Cardiac muscle cell (in vitro differentiated cells and primary cell): ENCODE measurements around the gene BABAM1. TPM values are rescaled to one million over a fixed set of nuclear protein-coding genes. Genes with fewer than 3 reads are reported as not detected.

Source experiments
- DNase-seq, 2 donors: peaks; one replicate each; pipeline versions ENCODE4 v3.0.0 to v3.0.0-alpha.2; 2010 to 2017; ENCODE audit warnings: low read depth in 1 of 2, low spot score in 1 of 2
- H3K27ac ChIP-seq: fragments of 200-600 bp; sonication (generic); 2 replicates; pipeline ENCODE4 v1.5.1; 2016
- H3K27me3 ChIP-seq: fragments of 200-600 bp; sonication (generic); 2 replicates; pipeline ENCODE4 v1.6.0; 2016; ENCODE audit warnings: control low read depth
- H3K36me3 ChIP-seq: fragments of 200-600 bp; sonication (generic); 2 replicates; pipeline ENCODE4 v1.5.1; 2016; ENCODE audit warnings: control low read depth
- H3K4me1 ChIP-seq: fragments of 200-600 bp; sonication (generic); 2 replicates; pipeline ENCODE4 v1.8.1; 2017; ENCODE audit warnings: low read depth, mild to moderate bottlenecking, mixed run types
- H3K4me3 ChIP-seq: fragments of 200-600 bp; sonication (generic); 2 replicates; pipeline ENCODE4 v1.5.1; 2016; ENCODE audit warnings: mild to moderate bottlenecking
- H3K9me3 ChIP-seq: fragments of 200-600 bp; sonication (generic); 2 replicates; pipeline ENCODE4 v1.5.1; 2017; ENCODE audit warnings: low read depth, mild to moderate bottlenecking, control low read depth
- CTCF ChIP-seq: IDR thresholded peaks from 2 replicates; pipeline ENCODE4 v1.5.1; 2012; ENCODE audit warnings: low read depth, mild to moderate bottlenecking, low read length
- polyA plus RNA-seq: library from polyadenylated mRNA; unstranded; fragments of >200 nt; fragmentation: Nextera tagmentation; extraction: Ambion mirVana; gene quantifications from 2 replicates; pipeline ENCODE4 v1.2.1, GENCODE V29; 2016
- total RNA-seq: library from RNA; depleted of rRNA; stranded (reverse); fragments of >200 nt; gene quantifications from 2 replicates; pipeline ENCODE4 v1.2.3, GENCODE V29; 2016

The BABAM1 gene
- total and polyA plus RNA-seq, 2 experiments from 2014 or later = 136 to 141 TPM

DNA sequence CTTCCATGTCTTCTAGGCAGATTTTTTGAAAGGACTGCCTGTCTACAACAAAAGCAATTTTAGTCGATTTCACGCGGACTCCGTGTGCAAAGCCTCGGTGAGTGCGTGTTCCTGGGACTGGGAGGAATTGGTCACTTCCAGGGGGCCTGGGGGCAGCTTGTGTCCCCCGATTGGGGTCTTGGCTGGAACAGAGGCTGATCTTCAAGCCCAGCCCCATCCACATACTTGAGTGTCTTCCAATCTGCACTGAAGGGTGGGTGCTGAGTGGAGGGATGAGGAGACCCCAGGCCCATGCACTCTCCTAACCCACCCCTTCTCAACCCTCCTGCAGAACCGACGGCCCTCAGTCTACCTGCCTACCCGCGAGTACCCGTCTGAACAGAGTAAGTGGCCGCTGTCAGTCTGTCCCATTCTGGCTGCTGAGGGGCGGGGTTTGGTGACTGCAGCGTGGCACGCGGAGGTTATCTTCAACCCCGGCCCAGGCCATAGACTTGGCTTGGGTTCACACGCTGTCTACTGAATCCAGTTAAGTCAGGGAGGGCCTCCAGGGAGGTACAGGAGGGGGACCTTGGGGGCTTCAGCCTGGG lies 46.9 kb downstream of the BABAM1 start:
- H3K36me3 ChIP-seq = peaks cover 9% of the 10 kb centered on the region
- H3K9me3 ChIP-seq = no peaks in the 10 kb centered on the region
- no peak overlapping the region for H3K27ac ChIP-seq
- H3K4me1 ChIP-seq = peaks cover 5% of the 10 kb centered on the region
- DNase-seq = no peak
- H3K27me3 ChIP-seq = no peaks in the 10 kb centered on the region
- no peak overlapping the region for H3K4me3 ChIP-seq
- no peak for TF ChIP-seq CTCF

GRCh38 chr19:17318966-17319365 lies 51.7 kb downstream of the BABAM1 start:
- H3K27ac ChIP-seq = no peak overlapping the region
- H3K4me1 ChIP-seq = no peaks in the 10 kb centered on the region
- no peaks in the 10 kb centered on the region for H3K9me3 ChIP-seq
- peaks cover 15% of the 10 kb centered on the region for H3K36me3 ChIP-seq
- H3K27me3 ChIP-seq = no peaks in the 10 kb centered on the region
- no peak for DNase-seq
- TF ChIP-seq CTCF = no peak
- H3K4me3 ChIP-seq = no peak overlapping the region

GRCh38 chr19:17319473-17320238 lies 52.4 kb downstream of the BABAM1 start:
- no peaks in the 10 kb centered on the region for H3K9me3 ChIP-seq
- H3K27me3 ChIP-seq = no peaks in the 10 kb centered on the region
- H3K27ac ChIP-seq = no peak overlapping the region
- H3K36me3 ChIP-seq = peaks cover 10% of the 10 kb centered on the region
- H3K4me3 ChIP-seq = no peak overlapping the region
- DNase-seq = no peak
- TF ChIP-seq CTCF = no peak
- no peaks in the 10 kb centered on the region for H3K4me1 ChIP-seq

- Histone ChIP-seq H3K27ac (no peak overlapping the region), H3K9me3 (no peaks in the 10 kb centered on the region), H3K4me3 (no peak overlapping the region), H3K4me1 (no peaks in the 10 kb centered on the region), H3K27me3 (no peaks in the 10 kb centered on the region), H3K36me3 (peaks cover 8% of the 10 kb centered on the region)
- no peak for TF ChIP-seq CTCF
- DNase-seq = no peak
Observed at GRCh38 chr19:17320435-17320834, 53.2 kb downstream of the BABAM1 start.

DNA sequence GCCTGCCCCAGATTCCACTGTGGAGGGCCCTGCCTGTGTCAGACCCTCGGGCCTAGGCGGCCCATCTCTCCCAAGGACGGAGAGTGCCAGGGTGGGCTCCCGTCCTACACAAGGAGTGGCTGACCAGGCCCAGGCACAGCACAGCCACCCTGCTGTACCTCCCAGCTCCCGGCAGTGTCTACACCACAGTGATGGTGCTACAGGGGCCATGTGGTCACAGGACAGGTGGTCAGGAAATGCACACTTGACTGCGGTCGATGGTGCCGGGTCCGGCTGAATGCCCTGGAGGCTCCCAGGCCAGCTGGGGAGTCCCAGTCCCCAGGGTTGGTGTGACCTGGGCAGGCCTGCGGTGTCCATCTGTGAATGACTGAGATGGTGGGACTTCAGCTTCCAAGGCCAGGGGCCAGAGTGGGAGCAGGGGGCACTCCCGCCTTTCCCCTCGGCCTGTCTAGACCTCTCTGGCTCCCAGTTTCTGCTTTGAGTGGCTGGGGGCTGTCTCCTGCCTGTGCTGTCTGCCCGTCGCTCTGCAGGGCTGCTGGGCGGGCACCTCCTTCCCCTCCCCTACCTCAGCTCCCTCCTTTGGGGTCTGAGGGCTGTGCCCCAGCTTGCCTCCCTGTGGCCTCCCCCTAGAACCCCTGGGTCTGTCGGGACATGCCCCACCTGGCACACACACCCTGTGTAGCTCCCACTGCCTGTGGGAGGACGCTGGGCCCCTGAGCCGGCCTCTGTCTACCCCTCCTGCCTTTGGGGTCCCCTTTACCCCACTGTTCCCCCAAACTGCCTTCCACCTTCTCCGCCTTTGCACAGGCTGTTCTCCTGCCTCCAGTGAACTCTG lies 54.6 kb downstream of the BABAM1 start:
- H3K4me3 ChIP-seq = no peak overlapping the region
- H3K4me1 ChIP-seq = no peaks in the 10 kb centered on the region
- no peaks in the 10 kb centered on the region for H3K27me3 ChIP-seq
- no peak for TF ChIP-seq CTCF
- no peaks in the 10 kb centered on the region for H3K9me3 ChIP-seq
- no peak overlapping the region for H3K27ac ChIP-seq
- peaks cover 8% of the 10 kb centered on the region for H3K36me3 ChIP-seq
- no peak for DNase-seq
